HepG2 (cell line): ENCODE results near the gene THSD4. TPM values are rescaled to one million over a fixed set of nuclear protein-coding genes. Genes with fewer than 3 reads are reported as not detected.

Experiments
- ATAC-seq: fragments of 200-7000 bp; cut with Tn5 transposase; 3 replicates; pipeline ENCODE4 v1.9.1; 2020; ENCODE audit warnings: mild to moderate bottlenecking, moderate library complexity
- BruUV-seq: library from RNA; stranded (reverse); fragments of 400-500 nt; replicated peaks from 2 replicates; lab custom pipeline; 2021; lab: Mats Ljungman, UMichigan
- CTCF ChIA-PET: fragments of 300-600 bp; formaldehyde crosslinking; extraction: SDS; loops from one replicate; lab custom pipeline; 2021; ENCODE audit warnings: low total read pairs, inconsistent platforms, low intra/inter-chr PET ratio; lab: Yijun Ruan, JAX
- POLR2A ChIA-PET: fragments of 350-600 bp; sonication (Branson Sonifier 250); formaldehyde crosslinking; loops from one replicate; lab custom pipeline; 2020; ENCODE audit warnings: antibody characterized with exemption, inconsistent platforms; lab: Yijun Ruan, JAX
- DNase-seq: peaks from one replicate; pipeline ENCODE4 v3.0.0-alpha.2; 2015; ENCODE audit warnings: low spot score
- FAIRE-seq: peaks from 3 replicates; lab custom pipeline; 2011; peaks lifted over from hg19 to GRCh38; lab: Jason Lieb, UNC
- H2AFZ ChIP-seq: one replicate; pipeline ENCODE4 v1.6.1; 2011; ENCODE audit warnings: low read length, inconsistent platforms
- H3K27ac ChIP-seq: fragments of 300-600 bp; 3 replicates; pipeline ENCODE4 v1.8.0; 2011; ENCODE audit warnings: mixed run types, mild to moderate bottlenecking, mixed read lengths, low read length, inconsistent platforms; ENCODE audit not compliant: insufficient read depth; ENCODE audit errors: extremely low read length
- H3K27me3 ChIP-seq, 2 experiments: fragments of 200-600 bp in 1 of 2; 2 replicates in 1 of 2; 3 replicates in 1 of 2; pipeline versions ENCODE4 v1.6.0 to v1.8.0; 2011; ENCODE audit warnings: low read length in 2 of 2, mild to moderate bottlenecking in 2 of 2, moderate library complexity in 2 of 2, inconsistent platforms in 1 of 2; ENCODE audit not compliant: insufficient read depth in 2 of 2, control insufficient read depth in 1 of 2
- H3K36me3 ChIP-seq, 2 experiments: fragments of 200-600 bp in 1 of 2; replicated peaks in 1 of 2; 2 replicates in 1 of 2; 3 replicates in 1 of 2; pipeline versions ENCODE4 v1.5.1 to v1.8.0; 2011; ENCODE audit warnings: low read length in 2 of 2, inconsistent platforms in 1 of 2; ENCODE audit not compliant: insufficient read depth in 2 of 2, control insufficient read depth in 1 of 2
- H3K4me1 ChIP-seq: 2 replicates; pipeline ENCODE4 v1.5.1; 2012; ENCODE audit warnings: low read length, inconsistent platforms; ENCODE audit not compliant: insufficient read depth
- H3K4me2 ChIP-seq: 2 replicates; pipeline ENCODE4 v1.6.0; 2011; ENCODE audit warnings: low read depth, low read length, inconsistent platforms
- H3K4me3 ChIP-seq, 3 experiments: fragments of 200-600 bp in 1 of 3; sonication (generic), shearing (Covaris generic) in 1 of 3; replicated peaks in 1 of 3; 2 replicates each; pipeline ENCODE4 v1.5.1; 2011 to 2016; ENCODE audit warnings: low read length in 3 of 3, inconsistent platforms in 2 of 3, low read depth in 2 of 3, mild to moderate bottlenecking in 2 of 3, control low read depth in 1 of 3, mixed read lengths in 1 of 3; ENCODE audit not compliant: insufficient read depth in 1 of 3
- H3K79me2 ChIP-seq: one replicate; pipeline ENCODE4 v1.6.1; 2011; ENCODE audit warnings: low read length, inconsistent platforms; ENCODE audit not compliant: insufficient read depth
- H3K9ac ChIP-seq: 2 replicates; pipeline ENCODE4 v1.6.0; 2011; ENCODE audit warnings: mild to moderate bottlenecking, low read depth, low read length, inconsistent platforms; ENCODE audit not compliant: insufficient read depth
- H3K9me3 ChIP-seq: 2 replicates; pipeline ENCODE4 v1.5.1; 2012; ENCODE audit warnings: mild to moderate bottlenecking, low read length
- H4K20me1 ChIP-seq: 2 replicates; pipeline ENCODE4 v1.6.0; 2011; ENCODE audit warnings: inconsistent platforms, mild to moderate bottlenecking, low read length, moderate library complexity; ENCODE audit not compliant: insufficient read depth
- ATF7 ChIP-seq, 2 experiments: fragments of 450-650 bp in 1 of 2; sonication (generic) in 1 of 2; formaldehyde crosslinking in 1 of 2; IDR thresholded peaks; 2 replicates each; pipeline versions ENCODE4 v1.4.0 to v1.6.1; 2016 to 2020; ENCODE audit warnings: antibody characterized with exemption in 1 of 2, mild to moderate bottlenecking in 1 of 2, missing genetic modification reagents in 1 of 2
- CBX2 ChIP-seq, 2 experiments: fragments of 200-600 bp in 1 of 2; sonication (generic); formaldehyde crosslinking in 1 of 2; IDR thresholded peaks; 2 replicates each; pipeline versions ENCODE4 v1.7.0 to v1.8.1; 2018 to 2022; ENCODE audit warnings: low read depth in 2 of 2, low read length in 1 of 2, mild to moderate bottlenecking in 1 of 2, missing genetic modification reagents in 1 of 2
- GATAD1 ChIP-seq: IDR thresholded peaks from 2 replicates; pipeline ENCODE4 v1.6.1; 2016; ENCODE audit warnings: missing genetic modification reagents, missing compliant biosample characterization
- GZF1 ChIP-seq: sonication (generic); formaldehyde crosslinking; IDR thresholded peaks from 2 replicates; pipeline ENCODE4 v1.5.1; 2020; ENCODE audit warnings: mild to moderate bottlenecking, missing genetic modification reagents
- HCFC1 ChIP-seq: fragments of 150-350 bp; IDR thresholded peaks from 2 replicates; pipeline ENCODE4 v1.6.1; 2014; ENCODE audit warnings: low read depth, low read length
- HIVEP1 ChIP-seq: sonication (generic); formaldehyde crosslinking; IDR thresholded peaks from 2 replicates; pipeline ENCODE4 v1.4.0; 2020; ENCODE audit warnings: mild to moderate bottlenecking, missing genetic modification reagents
- JUNB ChIP-seq: sonication (generic); formaldehyde crosslinking; IDR thresholded peaks from 2 replicates; pipeline ENCODE4 v1.8.0; 2022; ENCODE audit warnings: missing genetic modification reagents, mild to moderate bottlenecking, borderline replicate concordance
- PBX2 ChIP-seq: IDR thresholded peaks from 2 replicates; pipeline ENCODE4 v1.6.1; 2016; ENCODE audit warnings: control low read depth
- RAD21 ChIP-seq: fragments of 450-650 bp; formaldehyde crosslinking; IDR thresholded peaks from 2 replicates; pipeline ENCODE4 v1.5.0; 2020; ENCODE audit warnings: mild to moderate bottlenecking
- ZNF710 ChIP-seq: sonication (generic); formaldehyde crosslinking; IDR thresholded peaks from 2 replicates; pipeline ENCODE4 v1.5.0; 2020; ENCODE audit warnings: mild to moderate bottlenecking, missing genetic modification reagents, borderline replicate concordance
- ZNF724P ChIP-seq: sonication (generic); formaldehyde crosslinking; IDR thresholded peaks from 2 replicates; pipeline ENCODE4 v1.8.0; 2022; ENCODE audit warnings: missing genetic modification reagents, borderline replicate concordance
- ZNF879 ChIP-seq: sonication (generic); formaldehyde crosslinking; IDR thresholded peaks from 2 replicates; pipeline ENCODE4 v1.8.1; 2023; ENCODE audit warnings: missing genetic modification reagents
- ZSCAN21 ChIP-seq: sonication (generic); formaldehyde crosslinking; IDR thresholded peaks from 2 replicates; pipeline ENCODE4 v1.8.0; 2022; ENCODE audit warnings: mild to moderate bottlenecking, missing genetic modification reagents, moderate library complexity, borderline replicate concordance
- WGBS: methylation state at CpG from one replicate; pipeline ENCODE4 v1.1.6; 2017; ENCODE audit warnings: low lambda C conversion rate; 5-methylcytosine and 5-hydroxymethylcytosine counted together
- in situ Hi-C: cut with HindIII; loops from 2 replicates; pipeline ENCODE4 v1.10.0; 2017; ENCODE audit warnings: low pct_unique_long_range_greater_than_20kb; ENCODE audit not compliant: extremely low pct_ligation_motif_present
- intact Hi-C: fragments of 100-400 bp; cut with micrococcal nuclease; formaldehyde crosslinking; loops from one replicate; pipeline ENCODE4 v1.10.0; 2022; ENCODE audit not compliant: unreplicated experiment
- polyA plus RNA-seq, 8 experiments: library from polyadenylated mRNA; depleted of rRNA in 3 of 8; stranded (reverse) in 7 of 8; unstranded in 1 of 8; fragments of >200 nt; fragmentation: Illumina TruSeq in 4 of 8; extraction: Trizol in 4 of 8; gene quantifications; 2 replicates each; pipeline versions ENCODE4 v1.2.1 to v1.2.3, GENCODE V29; 2011 to 2016; ENCODE audit warnings: low read depth in 4 of 8, missing spikeins in 1 of 8, mixed read lengths in 1 of 8; ENCODE audit not compliant: insufficient read depth in 1 of 8
- total RNA-seq, 5 experiments: library from RNA; depleted of rRNA; stranded (reverse); fragments of >200 nt; fragmentation: Illumina TruSeq; extraction: Trizol; gene quantifications; 2 replicates each; pipeline ENCODE4 v1.2.3, GENCODE V29; 2016; ENCODE audit warnings: low read depth in 1 of 5

The THSD4 gene
- total and polyA plus RNA-seq, 2 of the 13 experiments (the other 11 are each of a cell fraction or from before 2014, with no cell fraction given): 0.07 to 0.21 TPM

GRCh38 chr15:71274448-71274798 is 159.2 kb downstream of the THSD4 start (continued):
- TF ChIP-seq PBX2: no peak

DNA sequence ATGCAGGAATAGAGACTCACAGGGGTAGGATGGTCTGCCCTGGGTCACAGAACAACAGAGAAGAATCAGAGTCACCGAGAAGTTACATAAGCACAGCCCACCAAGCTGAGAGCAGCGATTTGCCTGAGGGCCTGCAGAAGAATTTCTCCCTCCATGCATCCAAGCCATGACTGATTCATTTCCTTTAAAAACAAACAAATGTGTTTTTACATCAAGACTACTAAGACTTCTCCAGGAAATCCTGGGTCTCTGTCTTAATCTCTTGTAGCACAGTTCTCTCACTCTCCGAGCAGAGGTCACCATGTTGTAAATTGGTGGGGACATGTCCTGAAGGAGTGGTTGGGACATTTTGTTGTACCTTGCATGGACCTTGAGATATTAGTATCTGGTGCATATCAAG is 159.8 kb downstream of the THSD4 start:
- H3K36me3 ChIP-seq: no peaks in the 10 kb centered on the region
- ChIA-PET CTCF (no interaction called here), POLR2A (no interaction called here)
- DNase-seq (no peak), ATAC-seq (no peak), FAIRE-seq (no peak)
- in situ Hi-C loops (no loop called here), intact Hi-C loops (no loop called here)
- no peak overlapping the region for H3K4me2 ChIP-seq
- H3K4me3 ChIP-seq: no peak overlapping the region
- H4K20me1 ChIP-seq: no peaks in the 10 kb centered on the region
- BruUV-seq: no TSS peak
- no peak overlapping the region for H3K27ac ChIP-seq
- H3K79me2 ChIP-seq: no peaks in the 10 kb centered on the region
- H3K27me3 ChIP-seq: no peaks in the 10 kb centered on the region
- TF ChIP-seq ZSCAN21 (CRISPR knock-in tag): no peak
- TF ChIP-seq ZNF724P: no peak
- H3K9ac ChIP-seq: no peak overlapping the region
- H2AFZ ChIP-seq: no peak overlapping the region
- peaks cover 15% of the 10 kb centered on the region for H3K4me1 ChIP-seq
- WGBS: 31% methylated on average over 3 of the region's 3 CpGs
- no peaks in the 10 kb centered on the region for H3K9me3 ChIP-seq

DNA sequence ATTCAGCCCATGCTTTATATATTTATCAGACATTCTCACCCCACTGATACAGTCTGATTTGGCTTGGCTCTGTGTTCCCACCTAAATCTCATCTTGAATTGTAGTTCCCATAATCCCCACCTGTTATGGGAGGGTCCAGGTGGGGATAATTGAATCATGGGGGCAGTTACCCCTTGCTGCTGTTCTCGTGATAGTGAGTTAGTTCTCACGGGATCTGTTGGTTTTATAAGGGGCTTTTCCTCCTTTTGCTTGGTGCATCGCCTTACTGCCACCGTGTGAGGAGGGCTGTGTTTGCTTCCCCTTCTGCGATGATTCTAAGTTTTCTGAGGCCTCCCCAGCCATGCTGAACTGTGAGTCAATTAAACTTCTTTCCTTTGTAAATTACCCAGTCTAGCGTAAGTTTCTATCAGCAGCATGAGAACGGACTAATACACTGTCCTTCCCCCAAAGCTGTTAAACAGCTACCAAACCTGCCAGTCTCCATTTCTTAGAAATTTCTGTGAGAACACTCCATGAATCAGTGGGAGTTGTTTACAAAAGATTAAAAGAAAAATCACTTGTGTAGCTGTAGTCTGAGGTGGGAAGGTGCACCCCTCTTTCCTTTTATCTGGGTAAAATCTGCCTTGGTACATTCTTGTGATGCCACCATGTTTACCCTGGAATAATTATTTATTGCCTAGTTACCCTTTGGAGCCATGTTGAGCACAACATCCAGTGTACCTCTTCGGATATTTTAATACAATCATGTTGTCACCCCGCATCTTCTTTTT is 160.5 kb downstream of the THSD4 start:
- H3K79me2 ChIP-seq: no peaks in the 10 kb centered on the region
- WGBS: 62% methylated on average over 9 of the region's 9 CpGs
- H4K20me1 ChIP-seq: no peaks in the 10 kb centered on the region
- ATAC-seq (no peak), FAIRE-seq (no peak), DNase-seq (no peak)
- H3K27ac ChIP-seq: no peak overlapping the region
- intact Hi-C loops: no loop called here
- no peak overlapping the region for H3K9ac ChIP-seq
- in situ Hi-C loops: no loop called here
- no peak overlapping the region for H2AFZ ChIP-seq
- H3K9me3 ChIP-seq: no peaks in the 10 kb centered on the region
- no peaks in the 10 kb centered on the region for H3K36me3 ChIP-seq
- no peak overlapping the region for H3K4me2 ChIP-seq
- ChIA-PET POLR2A (no interaction called here), CTCF (no interaction called here)
- no peak overlapping the region for H3K4me3 ChIP-seq
- peaks cover 16% of the 10 kb centered on the region for H3K4me1 ChIP-seq
- BruUV-seq: no TSS peak
- H3K27me3 ChIP-seq: no peaks in the 10 kb centered on the region; a peak in 1 of 5 replicates
- TF ChIP-seq ZNF879 (CRISPR knock-in tag): no peak
- TF ChIP-seq GATAD1 (CRISPR knock-in tag): no peak
- no peak for TF ChIP-seq HIVEP1 (CRISPR knock-in tag)
- TF ChIP-seq RAD21 (CRISPR knock-in tag): no peak
- no peak for TF ChIP-seq GZF1 (CRISPR knock-in tag)
- no peak for TF ChIP-seq ZNF710 (CRISPR knock-in tag)
- TF ChIP-seq HCFC1: no peak
- TF ChIP-seq ATF7 (IDR thresholded peaks at IDR 0.05): no peak
- no peak for TF ChIP-seq ATF7 (CRISPR knock-in tag; IDR thresholded peaks at IDR 0.05)
- no peak for TF ChIP-seq CBX2 (IDR thresholded peaks at IDR 0.05; ENCODE audit: low read depth, low read length)
- TF ChIP-seq CBX2 (CRISPR knock-in tag; IDR thresholded peaks at IDR 0.05; ENCODE audit: low read depth): no peak
- TF ChIP-seq JUNB (CRISPR knock-in tag): no peak
